Natural killer cell (primary cell): ENCODE measurements around the gene DAB2IP. TPM values are rescaled to one million over a fixed set of nuclear protein-coding genes. Genes with fewer than 3 reads are reported as not detected.

Source experiments
- ATAC-seq, 3 donors: fragments of 150-1000 bp in 2 of 3; fragments of 200-7000 bp in 1 of 3; cut with Tn5 transposase; 1 replicate in 1 of 3; 2 replicates in 2 of 3; pipeline ENCODE4 v1.10.0; 2021; ENCODE audit warnings: mild to moderate bottlenecking in 2 of 3, moderate library complexity in 2 of 3
- DNase-seq, 2 donors: peaks; one replicate each; pipeline versions ENCODE4 v3.0.0 to v3.0.0-alpha.2; 2013 to 2021; ENCODE audit warnings: mixed read lengths in 1 of 2
- H3K27ac ChIP-seq: one replicate; pipeline ENCODE4 v1.5.1; 2013; ENCODE audit warnings: mild to moderate bottlenecking, low read length
- H3K27me3 ChIP-seq: one replicate; pipeline ENCODE4 v1.6.1; 2013; ENCODE audit warnings: low read length; ENCODE audit not compliant: control insufficient read depth, insufficient read depth
- H3K36me3 ChIP-seq: one replicate; pipeline ENCODE4 v1.6.1; 2013; ENCODE audit warnings: low read length; ENCODE audit not compliant: control insufficient read depth, insufficient read depth
- H3K4me1 ChIP-seq: one replicate; pipeline ENCODE4 v1.6.1; 2013; ENCODE audit warnings: low read length; ENCODE audit not compliant: control insufficient read depth, insufficient read depth
- H3K4me3 ChIP-seq: one replicate; pipeline ENCODE4 v1.5.1; 2013; ENCODE audit warnings: low read length
- H3K9me3 ChIP-seq: one replicate; pipeline ENCODE4 v1.6.1; 2013; ENCODE audit warnings: low read length; ENCODE audit not compliant: control insufficient read depth, insufficient read depth
- H3K27ac Mint-ChIP-seq, 2 donors: one replicate each; pipeline ENCODE4 v1.8.0; 2022; ENCODE audit warnings: mild to moderate bottlenecking in 2 of 2, mixed read lengths in 2 of 2, moderate library complexity in 1 of 2
- H3K27me3 Mint-ChIP-seq, 2 donors: one replicate each; pipeline ENCODE4 v1.8.0; 2022; ENCODE audit warnings: low read depth in 2 of 2, mixed read lengths in 2 of 2
- H3K36me3 Mint-ChIP-seq: one replicate; pipeline ENCODE4 v1.8.0; 2022; ENCODE audit warnings: mixed read lengths
- H3K4me1 Mint-ChIP-seq, 2 donors: one replicate each; pipeline ENCODE4 v1.8.0; 2022; ENCODE audit warnings: mixed read lengths in 2 of 2
- H3K4me3 Mint-ChIP-seq: one replicate; pipeline ENCODE4 v1.8.0; 2022; ENCODE audit warnings: mild to moderate bottlenecking, moderate library complexity, mixed read lengths
- H3K9me3 Mint-ChIP-seq, 2 donors: one replicate each; pipeline ENCODE4 v1.8.0; 2022; ENCODE audit warnings: mixed read lengths in 2 of 2
- whole genome bisulfite sequencing: methylation state at CpG from one replicate; pipeline ENCODE4 v1.1.7; 2013; ENCODE audit warnings: missing lambda C conversion rate; ENCODE audit not compliant: insufficient coverage; 5-methylcytosine and 5-hydroxymethylcytosine counted together
- intact Hi-C: fragments of 100-400 bp; cut with micrococcal nuclease; formaldehyde crosslinking; loops from one replicate; pipeline ENCODE4 v1.14.2; 2022
- total RNA-seq, 4 donors: library from RNA; stranded (reverse); fragments of 120-200 nt in 1 of 4; gene quantifications; one replicate each; pipeline versions ENCODE4 v1.2.3 to v1.2.4, GENCODE V29; 2013 to 2022
- TF ChIP-seq, protein P1 (sequence below): fragments of 200-600 bp; IDR thresholded peaks from one replicate; pipeline ENCODE4 v1.8.0; 2022; ENCODE audit warnings: antibody characterized with exemption

The DAB2IP gene
- total RNA-seq, 3 donors from 2014 or later (not counting 1 experiment from before 2014, with no cell fraction given) = 0.19 to 2.5 TPM; not detected in 1

DNA sequence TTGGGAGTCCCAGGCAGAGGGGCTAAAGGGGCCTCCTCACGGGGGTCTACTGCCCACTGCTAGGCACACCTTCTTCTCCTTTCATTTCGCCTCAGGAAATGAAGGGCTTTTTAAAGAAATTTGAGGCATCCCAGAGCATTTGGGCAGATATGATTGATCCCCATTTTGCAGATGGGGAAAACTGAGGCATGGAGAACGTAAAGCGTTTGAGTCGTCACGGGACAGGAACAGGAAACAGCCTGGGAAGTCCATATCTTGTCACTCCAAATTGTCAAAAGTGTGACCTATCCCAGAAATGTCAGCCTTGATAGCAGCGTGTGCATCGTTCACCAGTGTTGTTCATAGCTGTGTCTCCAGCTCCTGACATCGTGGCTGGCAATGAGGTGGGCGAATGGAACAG lies 98.2 kb downstream of the DAB2IP start:
- intact Hi-C loops = no loop called here
- Mint-ChIP-seq H3K4me1 (peaks cover 13 to 21% of the 10 kb centered on the region in 2 donors), H3K27ac (no peak overlapping the region), H3K36me3 (no peaks in the 10 kb centered on the region), H3K27me3 (no peaks in the 10 kb centered on the region), H3K4me3 (no peak overlapping the region), H3K9me3 (no peaks in the 10 kb centered on the region)
- H3K9me3 ChIP-seq = no peaks in the 10 kb centered on the region
- ATAC-seq = no peak
- H3K4me1 ChIP-seq = peaks cover 16% of the 10 kb centered on the region
- H3K27ac ChIP-seq = no peak overlapping the region
- 92% methylated on average over 10 of the region's 10 CpGs for whole genome bisulfite sequencing
- H3K36me3 ChIP-seq = no peaks in the 10 kb centered on the region
- no peak for DNase-seq
- TF ChIP-seq, protein P1, sequence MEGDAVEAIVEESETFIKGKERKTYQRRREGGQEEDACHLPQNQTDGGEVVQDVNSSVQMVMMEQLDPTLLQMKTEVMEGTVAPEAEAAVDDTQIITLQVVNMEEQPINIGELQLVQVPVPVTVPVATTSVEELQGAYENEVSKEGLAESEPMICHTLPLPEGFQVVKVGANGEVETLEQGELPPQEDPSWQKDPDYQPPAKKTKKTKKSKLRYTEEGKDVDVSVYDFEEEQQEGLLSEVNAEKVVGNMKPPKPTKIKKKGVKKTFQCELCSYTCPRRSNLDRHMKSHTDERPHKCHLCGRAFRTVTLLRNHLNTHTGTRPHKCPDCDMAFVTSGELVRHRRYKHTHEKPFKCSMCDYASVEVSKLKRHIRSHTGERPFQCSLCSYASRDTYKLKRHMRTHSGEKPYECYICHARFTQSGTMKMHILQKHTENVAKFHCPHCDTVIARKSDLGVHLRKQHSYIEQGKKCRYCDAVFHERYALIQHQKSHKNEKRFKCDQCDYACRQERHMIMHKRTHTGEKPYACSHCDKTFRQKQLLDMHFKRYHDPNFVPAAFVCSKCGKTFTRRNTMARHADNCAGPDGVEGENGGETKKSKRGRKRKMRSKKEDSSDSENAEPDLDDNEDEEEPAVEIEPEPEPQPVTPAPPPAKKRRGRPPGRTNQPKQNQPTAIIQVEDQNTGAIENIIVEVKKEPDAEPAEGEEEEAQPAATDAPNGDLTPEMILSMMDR = no peak
- H3K27me3 ChIP-seq = no peaks in the 10 kb centered on the region
- H3K4me3 ChIP-seq = no peak overlapping the region

DNA sequence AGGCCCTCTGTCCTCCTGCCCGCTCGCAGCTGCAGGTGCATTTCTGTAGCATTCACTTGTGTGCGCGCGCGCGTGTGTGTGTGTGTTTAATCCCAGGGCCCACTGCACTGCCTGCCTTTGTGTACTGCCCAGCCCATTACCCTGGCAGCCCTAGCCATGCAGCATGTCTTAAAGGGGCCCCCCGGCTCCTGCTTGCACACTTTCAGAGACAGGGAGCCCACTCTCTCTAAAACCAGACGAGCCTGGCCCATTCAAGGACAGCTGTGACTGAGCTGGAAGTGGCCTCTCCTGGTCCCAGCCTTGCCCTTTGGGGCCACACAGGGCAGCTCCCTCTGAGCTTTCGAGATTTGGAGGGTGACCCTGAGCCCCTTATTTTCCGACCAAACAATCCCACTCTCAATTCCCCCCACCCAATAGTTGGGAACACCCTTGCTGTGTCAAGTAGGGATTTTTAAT lies 98.9 kb downstream of the DAB2IP start:
- H3K4me3 ChIP-seq = no peak overlapping the region
- Mint-ChIP-seq H3K4me3 (no peak overlapping the region), H3K9me3 (no peaks in the 10 kb centered on the region), H3K27me3 (no peaks in the 10 kb centered on the region), H3K4me1 (peaks cover 13 to 21% of the 10 kb centered on the region in 2 donors), H3K27ac (no peak overlapping the region), H3K36me3 (no peaks in the 10 kb centered on the region)
- no peaks in the 10 kb centered on the region for H3K9me3 ChIP-seq
- DNase-seq (no peak), ATAC-seq (no peak)
- no peaks in the 10 kb centered on the region for H3K36me3 ChIP-seq
- peaks cover 16% of the 10 kb centered on the region for H3K4me1 ChIP-seq
- H3K27ac ChIP-seq = no peak overlapping the region
- TF ChIP-seq, protein P1 = no peak
- no peaks in the 10 kb centered on the region for H3K27me3 ChIP-seq
- 98% methylated on average over 9 of the region's 11 CpGs for WGBS
- intact Hi-C loops = no loop called here

DNA sequence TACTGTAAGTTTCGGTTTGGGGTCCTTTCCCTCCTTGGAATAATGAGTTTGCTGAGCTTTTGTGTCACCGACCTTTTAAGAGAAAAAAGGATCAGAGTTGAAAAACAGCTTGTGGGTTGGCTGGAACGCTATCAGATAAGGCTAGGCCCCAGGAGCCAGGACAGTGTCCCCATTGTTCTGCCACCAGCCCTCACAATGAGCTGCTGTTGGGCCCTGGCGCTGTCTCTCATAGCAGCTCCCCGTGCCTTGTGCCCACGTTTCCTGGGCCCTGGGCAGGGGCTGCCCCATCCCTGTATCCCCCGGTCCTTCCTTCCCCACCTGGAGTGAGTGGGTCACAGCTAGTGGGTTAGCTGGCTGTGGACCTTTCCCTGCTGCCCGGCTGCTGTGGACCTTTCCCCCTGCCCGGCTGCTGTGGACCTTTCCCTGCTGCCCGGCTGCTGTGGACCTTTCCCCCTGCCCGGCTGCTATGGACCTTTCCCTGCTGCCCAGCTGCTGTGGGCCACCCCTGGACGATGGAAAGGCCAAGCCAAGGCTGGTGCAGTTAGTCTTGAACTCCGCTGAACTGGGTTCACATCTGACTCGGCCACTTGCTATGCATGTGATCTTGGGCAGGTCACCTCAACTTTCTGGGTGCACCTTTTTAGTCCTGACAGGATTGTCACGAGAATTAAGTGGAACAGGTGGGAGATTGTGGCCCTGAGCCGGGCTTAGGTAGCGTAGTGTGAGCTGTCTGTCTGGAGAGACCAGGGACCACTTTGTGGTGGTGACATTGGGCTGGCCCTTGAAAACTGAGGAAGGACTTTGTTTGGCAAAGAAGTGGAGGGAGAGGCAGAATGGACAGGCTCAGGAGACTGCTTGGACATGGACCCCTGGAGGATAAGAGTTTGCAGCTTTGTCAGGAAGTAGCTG lies 99.5 kb downstream of the DAB2IP start:
- TF ChIP-seq, protein P1 = no peak
- intact Hi-C loops = no loop called here
- H3K36me3 ChIP-seq = no peaks in the 10 kb centered on the region
- Mint-ChIP-seq H3K27ac (no peak overlapping the region), H3K27me3 (no peaks in the 10 kb centered on the region), H3K9me3 (no peaks in the 10 kb centered on the region), H3K4me3 (no peak overlapping the region), H3K36me3 (no peaks in the 10 kb centered on the region), H3K4me1 (peaks cover 13 to 21% of the 10 kb centered on the region in 2 donors)
- no peak overlapping the region for H3K4me3 ChIP-seq
- ATAC-seq (no peak), DNase-seq (no peak)
- H3K27me3 ChIP-seq = no peaks in the 10 kb centered on the region
- peaks cover 16% of the 10 kb centered on the region for H3K4me1 ChIP-seq
- no peaks in the 10 kb centered on the region for H3K9me3 ChIP-seq
- 91% methylated on average over 17 of the region's 17 CpGs for WGBS
- H3K27ac ChIP-seq = no peak overlapping the region
